IPS-15b (cell line): ENCODE results near the gene PTPN14.

ENCODE experiments used
- H3K27me3 ChIP-seq: one replicate; pipeline ENCODE4 v1.6.1; 2013; ENCODE audit warnings: low read length; ENCODE audit not compliant: control insufficient read depth, insufficient read depth
- H3K36me3 ChIP-seq: one replicate; pipeline ENCODE4 v1.6.1; 2013; ENCODE audit warnings: low read length; ENCODE audit not compliant: control insufficient read depth, insufficient read depth
- H3K4me1 ChIP-seq: one replicate; pipeline ENCODE4 v1.6.1; 2013; ENCODE audit warnings: mild to moderate bottlenecking, low read length; ENCODE audit not compliant: control insufficient read depth, insufficient read depth
- H3K4me3 ChIP-seq: one replicate; pipeline ENCODE4 v1.5.1; 2013; ENCODE audit warnings: low read depth, low read length
- H3K9ac ChIP-seq: one replicate; pipeline ENCODE4 v1.6.1; 2013; ENCODE audit warnings: low read depth, mild to moderate bottlenecking, low read length
- H3K9me3 ChIP-seq: one replicate; pipeline ENCODE4 v1.6.1; 2013; ENCODE audit warnings: mild to moderate bottlenecking, low read length; ENCODE audit not compliant: control insufficient read depth, insufficient read depth

The PTPN14 gene

DNA sequence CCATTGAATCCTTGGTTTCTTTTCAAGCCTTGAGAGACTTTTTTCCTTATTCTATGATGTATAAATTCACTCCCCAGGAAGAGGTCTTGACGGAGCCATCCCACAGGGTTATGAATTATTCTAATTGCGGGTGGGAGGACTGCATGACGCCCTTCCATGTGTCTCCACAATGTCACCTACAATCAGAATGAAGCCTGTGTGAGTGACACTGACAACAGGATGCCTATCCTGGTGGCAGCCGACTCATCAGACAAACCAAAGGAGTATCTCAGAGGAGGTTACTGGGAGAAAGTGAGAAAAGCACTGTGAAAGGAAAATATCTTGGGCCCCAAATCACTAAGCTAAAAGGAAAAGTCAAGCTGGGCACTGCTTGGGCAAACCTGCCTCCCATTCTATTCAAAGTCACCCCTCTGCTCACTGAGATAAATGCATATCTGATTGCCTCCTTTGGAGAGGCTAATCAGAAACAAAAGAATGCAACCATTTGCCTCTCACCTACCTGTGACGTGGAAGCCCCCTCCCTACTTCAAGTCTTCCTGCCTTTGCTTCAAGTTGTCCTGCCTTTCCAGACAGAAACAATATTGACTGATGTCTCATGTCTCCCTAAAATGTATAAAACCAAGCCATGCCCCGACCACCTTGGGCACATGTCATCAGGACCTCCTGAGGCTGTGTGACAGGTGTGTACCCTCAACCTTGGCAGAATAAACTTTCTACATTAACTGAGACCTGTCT is 172.0 kb downstream of the PTPN14 start:
- Histone ChIP-seq H3K4me3 (no peak overlapping the region), H3K9ac (no peak overlapping the region), H3K36me3 (peaks cover 20% of the 10 kb centered on the region), H3K27me3 (no peaks in the 10 kb centered on the region), H3K4me1 (peaks cover 2% of the 10 kb centered on the region), H3K9me3 (no peaks in the 10 kb centered on the region)

- peaks cover 2% of the 10 kb centered on the region for H3K4me1 ChIP-seq
- H3K4me3 ChIP-seq = no peak overlapping the region
- no peak overlapping the region for H3K9ac ChIP-seq
- H3K36me3 ChIP-seq = peaks cover 11% of the 10 kb centered on the region
- no peaks in the 10 kb centered on the region for H3K27me3 ChIP-seq
- no peaks in the 10 kb centered on the region for H3K9me3 ChIP-seq
Measured at GRCh38 chr1:214378492-214378891, 172.9 kb downstream of the PTPN14 start.

- Histone ChIP-seq H3K27me3 (no peaks in the 10 kb centered on the region), H3K36me3 (peaks cover 5% of the 10 kb centered on the region), H3K4me1 (peaks cover 2% of the 10 kb centered on the region), H3K9me3 (no peaks in the 10 kb centered on the region), H3K9ac (no peak overlapping the region), H3K4me3 (no peak overlapping the region)
Measured at GRCh38 chr1:214377886-214378285, 173.5 kb downstream of the PTPN14 start.

DNA sequence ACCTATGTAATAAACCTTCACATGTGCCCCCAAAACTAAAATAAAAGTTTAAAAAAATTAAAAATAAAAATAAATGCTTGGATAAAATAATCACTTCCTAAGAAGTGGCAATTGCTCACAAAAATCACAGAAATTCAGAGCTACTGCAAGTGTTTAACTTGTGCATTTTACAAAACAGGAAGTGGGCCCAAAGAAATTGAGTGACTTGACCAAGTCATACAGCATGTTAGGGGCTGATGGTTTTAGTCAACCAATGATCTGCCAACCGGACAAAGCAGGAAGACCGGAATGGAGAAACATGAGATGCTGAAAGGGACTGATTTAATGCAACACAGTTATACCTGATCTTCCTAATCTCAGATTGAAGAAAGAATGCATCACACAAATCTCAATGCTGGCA is 173.9 kb downstream of the PTPN14 start:
- peaks cover 6% of the 10 kb centered on the region for H3K36me3 ChIP-seq
- no peaks in the 10 kb centered on the region for H3K9me3 ChIP-seq
- H3K4me3 ChIP-seq = no peak overlapping the region
- H3K27me3 ChIP-seq = no peaks in the 10 kb centered on the region
- H3K4me1 ChIP-seq = peaks cover 2% of the 10 kb centered on the region
- H3K9ac ChIP-seq = no peak overlapping the region

- Histone ChIP-seq H3K36me3 (peaks cover 3% of the 10 kb centered on the region), H3K9ac (no peak overlapping the region), H3K9me3 (no peaks in the 10 kb centered on the region), H3K4me1 (no peaks in the 10 kb centered on the region), H3K27me3 (no peaks in the 10 kb centered on the region), H3K4me3 (no peak overlapping the region)
Measured at GRCh38 chr1:214372092-214372491, 179.3 kb downstream of the PTPN14 start.

- H3K4me3 ChIP-seq = no peak overlapping the region
- H3K27me3 ChIP-seq = no peaks in the 10 kb centered on the region
- H3K9me3 ChIP-seq = no peaks in the 10 kb centered on the region
- H3K36me3 ChIP-seq = peaks cover 3% of the 10 kb centered on the region
- H3K9ac ChIP-seq = no peak overlapping the region
- no peaks in the 10 kb centered on the region for H3K4me1 ChIP-seq
Measured at GRCh38 chr1:214370615-214371014, 180.8 kb downstream of the PTPN14 start.

DNA sequence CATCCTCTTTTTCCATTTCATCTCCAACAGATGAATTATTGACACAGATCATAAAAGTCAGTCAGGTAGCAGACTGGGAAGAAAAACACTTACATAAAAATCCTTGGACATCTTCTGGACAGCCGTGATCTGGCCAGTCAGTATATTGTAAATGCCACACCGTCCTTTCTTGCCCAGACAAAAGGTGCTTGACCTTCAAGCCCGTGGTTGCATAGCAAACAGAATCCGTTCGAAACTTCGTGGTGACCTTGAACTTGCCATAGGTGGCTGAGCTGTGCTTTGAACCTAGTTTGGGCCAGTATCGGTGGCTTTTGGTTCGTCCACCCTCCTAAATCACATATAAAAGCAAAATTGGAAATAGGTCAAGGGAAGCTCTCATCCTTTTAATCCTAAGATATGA is 182.0 kb downstream of the PTPN14 start:
- H3K9me3 ChIP-seq = no peaks in the 10 kb centered on the region
- no peak overlapping the region for H3K4me3 ChIP-seq
- no peaks in the 10 kb centered on the region for H3K27me3 ChIP-seq
- H3K4me1 ChIP-seq = no peaks in the 10 kb centered on the region
- no peak overlapping the region for H3K9ac ChIP-seq
- H3K36me3 ChIP-seq = peaks cover 4% of the 10 kb centered on the region

DNA sequence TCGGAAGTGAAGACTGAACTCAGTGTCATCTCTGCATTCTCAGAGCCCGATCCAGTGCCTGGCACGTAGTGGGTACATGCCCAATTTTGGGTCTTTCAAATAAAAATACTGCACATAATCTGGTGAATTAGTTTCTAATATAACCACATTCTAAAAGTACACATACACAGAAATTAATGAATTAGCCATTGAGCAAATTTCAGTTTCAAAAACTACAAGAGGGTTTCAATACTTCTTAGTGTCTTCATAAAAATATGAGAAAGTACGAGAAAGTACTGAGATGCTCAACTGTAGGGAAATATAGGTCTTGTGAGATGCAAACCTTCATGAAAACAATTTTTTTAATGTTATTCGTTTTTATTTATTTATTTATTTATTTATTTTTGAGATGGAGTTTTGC is 183.6 kb downstream of the PTPN14 start:
- no peaks in the 10 kb centered on the region for H3K9me3 ChIP-seq
- no peaks in the 10 kb centered on the region for H3K4me1 ChIP-seq
- H3K9ac ChIP-seq = no peak overlapping the region
- peaks cover 8% of the 10 kb centered on the region for H3K36me3 ChIP-seq
- no peak overlapping the region for H3K4me3 ChIP-seq
- no peaks in the 10 kb centered on the region for H3K27me3 ChIP-seq

DNA sequence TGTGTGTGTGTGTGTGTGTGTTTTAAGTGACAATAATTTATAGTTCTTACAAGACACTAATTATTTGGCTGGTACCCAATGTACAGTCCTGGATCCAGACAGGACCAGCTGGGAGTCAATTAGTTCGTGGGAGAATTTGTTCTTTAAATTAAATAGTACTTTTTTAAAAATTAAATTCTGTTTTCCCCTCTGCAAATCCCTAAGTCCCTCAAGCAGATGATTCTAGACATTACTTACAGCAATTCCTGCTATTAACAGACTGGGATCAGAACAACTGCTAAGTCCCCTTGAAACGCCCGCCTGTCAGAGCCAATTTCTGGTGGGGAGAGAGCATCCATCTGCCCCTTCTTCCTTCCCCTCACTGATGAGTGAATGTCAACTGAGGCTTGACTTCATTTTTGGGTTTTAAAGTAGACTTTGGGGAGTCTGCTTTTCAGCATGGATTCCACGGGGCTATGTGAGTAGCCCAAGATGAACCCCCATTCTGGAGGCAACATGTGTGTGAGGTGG is 186.6 kb downstream of the PTPN14 start:
- Histone ChIP-seq H3K36me3 (peaks cover 9% of the 10 kb centered on the region), H3K9ac (no peak overlapping the region), H3K4me1 (no peaks in the 10 kb centered on the region), H3K27me3 (no peaks in the 10 kb centered on the region), H3K9me3 (no peaks in the 10 kb centered on the region), H3K4me3 (no peak overlapping the region)

- no peaks in the 10 kb centered on the region for H3K4me1 ChIP-seq
- no peak overlapping the region for H3K4me3 ChIP-seq
- H3K9ac ChIP-seq = no peak overlapping the region
- peaks cover 11% of the 10 kb centered on the region for H3K36me3 ChIP-seq
- no peaks in the 10 kb centered on the region for H3K9me3 ChIP-seq
- no peaks in the 10 kb centered on the region for H3K27me3 ChIP-seq
Measured at GRCh38 chr1:214364386-214364785, 187.0 kb downstream of the PTPN14 start.

GRCh38 chr1:214363386-214363785 is 188.0 kb downstream of the PTPN14 start:
- Histone ChIP-seq H3K9ac (no peak overlapping the region), H3K36me3 (peaks cover 12% of the 10 kb centered on the region), H3K9me3 (no peaks in the 10 kb centered on the region), H3K27me3 (no peaks in the 10 kb centered on the region), H3K4me1 (no peaks in the 10 kb centered on the region), H3K4me3 (no peak overlapping the region)

DNA sequence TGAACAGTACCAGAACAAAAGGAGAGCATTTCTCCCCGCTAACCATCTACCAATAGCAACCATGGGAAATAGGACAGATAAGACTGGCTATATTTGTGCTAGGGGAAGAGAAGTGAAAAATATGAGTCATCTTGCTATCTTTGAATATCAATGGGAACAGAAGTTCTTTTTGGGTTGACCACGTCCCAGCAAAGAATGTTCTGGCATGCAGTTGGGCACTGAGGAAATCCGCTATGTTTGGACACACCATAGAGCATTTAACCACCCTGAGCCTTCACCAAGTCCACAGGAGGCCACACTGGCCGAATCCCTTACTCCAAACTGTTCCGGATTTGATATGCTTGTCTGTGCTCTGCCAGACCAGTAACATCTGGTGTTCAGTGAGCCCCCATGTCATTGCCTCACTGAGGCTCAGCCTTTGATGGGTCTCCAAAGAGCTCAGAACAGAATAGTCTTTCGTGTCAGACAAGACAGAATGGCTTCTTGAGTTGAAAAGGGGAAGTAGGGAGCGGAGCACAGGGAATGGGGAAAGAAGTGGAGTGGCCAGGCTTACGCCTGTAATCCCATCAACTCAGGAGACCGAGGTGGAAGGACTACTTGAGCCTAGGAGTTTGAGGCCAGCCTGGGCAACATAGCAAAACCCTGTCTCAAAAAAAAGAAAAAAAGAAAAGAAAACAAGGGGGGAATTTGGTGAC is 189.1 kb downstream of the PTPN14 start:
- peaks cover 15% of the 10 kb centered on the region for H3K36me3 ChIP-seq
- H3K4me3 ChIP-seq = no peak overlapping the region
- H3K4me1 ChIP-seq = no peaks in the 10 kb centered on the region
- H3K9ac ChIP-seq = no peak overlapping the region
- no peaks in the 10 kb centered on the region for H3K27me3 ChIP-seq
- H3K9me3 ChIP-seq = no peaks in the 10 kb centered on the region
